Measurements from ENCODE around the gene CDH2.

CDH2 gene

DNA sequence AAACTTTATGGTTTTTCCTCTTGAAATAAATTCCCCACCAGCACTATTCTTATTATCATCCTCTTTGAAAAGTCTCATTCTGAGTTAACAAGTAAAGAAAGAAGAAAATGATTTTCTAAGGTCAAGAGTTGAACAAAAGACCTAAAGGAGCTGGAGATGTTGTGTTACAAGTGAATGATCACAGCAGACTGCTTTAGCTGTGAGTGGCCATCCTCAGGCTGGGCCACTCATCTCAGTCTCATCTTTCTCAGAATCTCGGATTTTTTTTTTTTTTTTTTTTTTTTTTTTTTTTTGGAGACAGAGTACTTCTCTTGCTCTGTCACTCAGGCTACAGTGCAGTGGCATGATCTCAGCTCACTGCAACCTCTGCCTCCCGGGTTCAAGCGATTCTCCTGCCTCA lies 133.3 kb downstream of the CDH2 start:
- DNase-seq (ENCODE audit: low spot score) = no peak

- no peak for DNase-seq (ENCODE audit: low spot score)
These were observed 135.6 kb downstream of the CDH2 start for GRCh38 chr18:28041366-28041765.

- DNase-seq (ENCODE audit: low spot score) = no peak
These were observed 136.2 kb downstream of the CDH2 start for GRCh38 chr18:28040716-28041115.

DNA sequence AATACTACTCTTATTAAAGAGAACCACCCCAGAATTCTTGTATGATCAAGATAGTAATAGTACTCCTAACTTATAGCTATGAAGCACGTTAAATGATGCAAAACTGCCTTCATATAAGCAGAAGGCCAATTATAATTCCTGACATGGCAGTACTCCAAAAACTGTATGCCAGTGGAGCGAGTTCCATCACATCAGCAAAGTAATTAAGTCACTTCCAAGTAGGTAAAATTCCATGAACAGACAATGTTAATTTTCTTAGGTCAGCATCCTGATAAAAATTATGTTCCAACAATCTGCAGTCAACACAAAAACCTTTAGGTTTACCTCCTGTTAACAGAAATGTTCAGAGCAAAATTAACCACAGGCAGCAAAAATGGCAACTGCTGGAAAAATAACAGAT lies 136.7 kb downstream of the CDH2 start:
- DNase-seq (ENCODE audit: low spot score) = no peak

DNA sequence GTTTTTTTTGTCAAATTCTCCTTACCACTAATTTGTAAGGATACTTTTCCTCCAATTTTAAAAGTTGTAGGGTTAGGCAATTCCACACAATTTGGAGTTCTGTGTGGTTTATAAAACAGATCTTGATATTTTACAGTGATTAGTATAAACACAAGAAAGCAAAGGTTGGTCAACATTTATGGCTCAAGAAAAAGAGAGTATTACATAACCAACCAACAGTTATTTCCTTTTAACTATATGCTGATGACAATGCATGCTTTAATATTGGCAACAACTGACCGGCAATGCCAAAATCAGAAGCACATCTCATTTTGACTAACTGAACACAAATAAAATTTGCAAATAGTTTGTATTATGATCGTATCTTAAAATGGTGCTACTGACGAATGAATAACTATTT lies 137.2 kb downstream of the CDH2 start:
- no peak for DNase-seq (ENCODE audit: low spot score)

- DNase-seq (ENCODE audit: low spot score) = no peak
These were observed 137.9 kb downstream of the CDH2 start for GRCh38 chr18:28039078-28039477.

DNA sequence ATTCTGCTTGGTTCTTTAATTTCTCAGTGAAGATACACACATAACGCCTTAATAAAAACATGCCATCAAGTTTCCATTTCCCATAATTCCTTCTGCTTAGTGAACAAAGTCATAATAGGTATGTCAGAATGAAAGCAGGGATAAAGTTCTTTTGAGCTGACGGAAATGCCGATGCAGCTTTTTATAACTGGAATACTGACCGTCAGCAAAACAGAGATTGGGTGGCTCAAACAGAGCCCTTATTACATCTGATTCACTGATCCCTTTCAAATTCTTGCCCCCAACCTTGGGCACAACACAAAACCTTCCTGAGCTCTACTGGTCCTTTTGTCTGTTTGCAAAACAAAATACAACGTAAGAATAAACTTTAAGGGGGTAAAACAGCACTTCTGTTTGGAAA lies 140.4 kb downstream of the CDH2 start:
- DNase-seq (ENCODE audit: low spot score) = no peak

DNA sequence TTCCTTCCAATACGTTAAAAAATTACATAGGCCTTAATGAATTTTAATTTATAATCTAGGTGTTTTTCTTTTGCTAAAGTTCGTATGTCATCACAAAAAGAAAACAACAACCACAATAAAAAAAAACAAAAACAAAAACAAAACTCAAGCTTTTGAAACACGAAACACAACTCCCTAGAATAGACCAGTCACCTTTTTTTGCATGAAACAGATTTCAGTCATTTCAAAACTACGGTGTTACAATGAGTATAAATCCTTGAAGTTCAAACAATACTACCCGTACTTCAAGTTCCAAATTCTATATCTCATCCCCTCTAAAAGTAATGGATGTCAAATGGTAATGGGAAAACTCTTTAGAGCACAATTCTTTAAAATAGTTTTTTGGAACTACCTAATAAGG lies 142.4 kb downstream of the CDH2 start:
- DNase-seq (ENCODE audit: low spot score) = no peak

- no peak for DNase-seq (ENCODE audit: low spot score)
These were observed 144.8 kb downstream of the CDH2 start for GRCh38 chr18:28032177-28032576.

GRCh38 chr18:28030458-28030857 lies 146.5 kb downstream of the CDH2 start:
- no peak for DNase-seq (ENCODE audit: low spot score)

GRCh38 chr18:28027755-28028154 lies 149.2 kb downstream of the CDH2 start:
- DNase-seq (ENCODE audit: low spot score) = no peak

DNA sequence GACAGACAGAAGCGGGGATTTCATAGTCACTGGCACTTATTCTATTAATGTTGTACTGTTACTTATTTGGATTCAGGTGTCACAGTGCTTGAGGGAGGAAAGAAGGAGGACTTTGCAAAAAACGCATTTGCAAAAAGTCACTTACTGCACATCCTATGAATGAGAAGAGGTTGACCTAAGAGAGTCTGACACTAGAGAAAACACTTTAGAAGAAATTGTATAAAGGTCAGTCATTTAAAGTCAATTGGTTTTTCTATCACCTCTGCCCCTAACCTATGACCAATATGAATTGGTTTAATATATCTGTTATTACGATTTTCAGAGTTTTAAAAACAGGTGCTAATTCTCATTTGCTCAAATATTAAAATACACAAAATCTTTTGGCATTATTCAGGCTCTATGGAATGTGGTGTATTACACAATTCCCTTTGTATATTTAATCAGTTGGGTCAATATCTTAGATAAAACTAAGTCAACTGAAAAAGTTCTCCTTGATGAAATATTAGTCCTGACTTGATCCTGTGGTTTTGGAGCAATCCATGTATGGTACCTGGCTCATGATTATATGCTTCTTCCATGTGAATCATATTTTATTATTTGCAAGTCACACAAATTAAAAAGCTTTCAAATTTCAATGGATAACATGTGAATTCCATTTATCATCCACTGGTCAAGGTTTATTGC lies 157.4 kb downstream of the CDH2 start:
- no peak for DNase-seq (ENCODE audit: low spot score)

GRCh38 chr18:28018351-28018750 lies 158.6 kb downstream of the CDH2 start:
- no peak for DNase-seq (ENCODE audit: low spot score)

DNA sequence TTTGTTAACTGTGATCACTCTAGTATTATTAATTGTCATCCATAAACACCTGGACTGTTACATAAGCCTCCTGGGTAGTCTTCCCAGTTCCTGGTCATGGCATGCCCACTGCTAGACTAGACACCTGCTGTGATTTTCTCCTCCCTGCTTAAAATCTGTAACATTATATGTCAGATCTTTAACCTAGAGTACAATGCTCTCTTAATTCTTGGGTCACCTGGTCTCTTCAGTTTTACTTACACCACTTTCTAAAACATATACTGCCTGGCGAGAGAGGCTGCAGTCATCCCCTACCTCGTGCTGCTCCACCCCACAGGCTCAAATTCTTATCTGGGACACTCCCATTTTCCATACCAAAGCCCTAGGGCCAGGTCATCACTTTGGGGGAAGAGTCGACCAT lies 161.3 kb downstream of the CDH2 start:
- no peak for DNase-seq (ENCODE audit: low spot score)

DNA sequence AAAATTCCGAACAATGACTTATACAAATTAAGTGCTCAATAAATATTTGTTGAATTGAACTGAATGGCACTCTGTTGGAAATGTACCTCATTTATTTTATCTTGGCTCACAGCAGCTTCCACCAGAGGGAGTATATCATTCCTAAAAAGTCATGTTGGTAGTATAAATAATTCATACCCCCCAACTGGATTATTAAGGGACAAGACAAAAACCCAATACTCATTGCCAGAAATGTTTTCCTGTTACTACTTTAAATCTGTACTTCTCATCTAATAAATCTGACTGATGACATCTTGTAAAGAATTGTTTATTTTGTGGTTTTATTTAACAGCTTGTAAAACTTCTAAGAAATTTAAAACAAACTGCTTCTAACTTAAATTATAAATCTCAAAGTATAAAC lies 163.9 kb downstream of the CDH2 start:
- DNase-seq (ENCODE audit: low spot score) = no peak

DNA sequence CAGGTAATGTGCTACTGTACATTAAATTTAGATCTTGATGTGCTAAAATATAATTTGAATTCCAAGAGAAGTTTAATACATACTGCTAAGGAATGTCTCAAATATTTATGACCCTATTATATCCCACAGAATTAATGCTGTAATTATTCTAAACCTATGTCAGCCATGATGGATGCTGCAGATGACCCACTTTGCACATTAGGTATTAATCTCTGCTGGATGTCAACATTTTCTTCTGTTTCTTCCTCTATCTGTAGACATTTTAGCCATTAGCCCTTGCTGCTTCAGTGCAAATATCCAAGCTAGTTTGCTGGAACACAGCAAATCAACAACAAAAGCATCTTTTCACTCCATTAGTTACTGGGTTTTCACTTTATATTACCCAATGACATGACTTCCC lies 164.6 kb downstream of the CDH2 start:
- DNase-seq (ENCODE audit: low spot score) = no peak

GRCh38 chr18:28009589-28009988 lies 167.3 kb downstream of the CDH2 start:
- DNase-seq (ENCODE audit: low spot score) = no peak

- DNase-seq (ENCODE audit: low spot score) = no peak
These were observed 169.1 kb downstream of the CDH2 start for GRCh38 chr18:28007841-28008240.

DNA sequence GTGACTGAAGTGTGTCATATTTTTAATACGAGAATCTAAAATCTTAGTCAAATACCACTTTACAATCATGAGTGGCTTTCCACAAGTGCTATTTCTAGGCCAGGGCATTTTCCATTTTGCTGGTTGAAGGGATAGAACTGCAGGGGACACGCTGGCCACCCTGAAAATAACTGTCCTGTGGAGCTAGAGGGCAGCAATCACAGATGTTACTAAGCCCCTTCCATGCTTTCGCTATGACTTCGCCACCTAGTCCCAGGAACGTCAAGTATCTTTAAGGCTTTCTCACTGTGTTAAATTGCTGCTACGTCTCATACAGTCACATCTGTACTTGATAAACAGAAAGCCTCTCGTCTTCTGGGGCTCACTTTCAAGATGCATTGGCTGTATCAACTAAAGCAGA lies 171.8 kb downstream of the CDH2 start:
- no peak for DNase-seq (ENCODE audit: low spot score)

DNA sequence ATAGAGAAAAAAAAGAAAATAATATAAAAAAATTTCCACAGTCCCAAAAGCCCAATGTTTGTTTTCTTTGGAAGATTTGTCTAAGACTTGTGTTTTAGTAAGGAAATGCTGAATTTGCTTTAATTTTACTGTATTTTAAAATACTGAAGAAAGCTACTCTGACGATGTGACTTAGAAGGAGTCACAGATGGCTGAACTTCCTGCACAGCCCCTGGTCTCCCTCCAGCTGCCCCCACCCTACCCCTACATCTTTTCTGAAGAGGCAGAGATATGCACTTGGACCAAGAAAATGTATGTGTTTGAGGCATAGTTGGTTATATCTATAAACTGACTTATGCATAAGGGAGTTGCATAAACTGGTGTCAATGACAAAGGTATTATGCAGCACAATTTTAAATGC lies 172.3 kb downstream of the CDH2 start:
- no peak for DNase-seq (ENCODE audit: low spot score)

DNA sequence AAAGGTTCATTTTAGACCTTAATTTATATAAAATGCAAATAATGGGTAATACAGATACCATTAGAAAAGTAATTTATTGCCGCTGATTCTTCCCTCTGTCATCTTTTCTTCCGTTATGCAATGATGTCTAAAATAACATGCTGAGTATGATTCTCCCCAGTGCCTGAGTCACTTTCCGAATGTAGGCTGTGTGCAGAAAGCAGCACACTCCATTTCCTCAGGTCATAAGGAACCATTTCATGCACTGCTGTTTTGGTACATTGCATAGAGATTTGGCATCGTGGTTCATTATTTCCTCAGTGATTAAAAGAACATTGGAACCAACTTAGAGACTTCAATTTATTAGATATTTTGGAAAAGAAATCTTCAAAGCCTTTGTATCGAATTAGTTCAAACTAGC lies 173.5 kb downstream of the CDH2 start:
- DNase-seq (ENCODE audit: low spot score) = no peak

DNA sequence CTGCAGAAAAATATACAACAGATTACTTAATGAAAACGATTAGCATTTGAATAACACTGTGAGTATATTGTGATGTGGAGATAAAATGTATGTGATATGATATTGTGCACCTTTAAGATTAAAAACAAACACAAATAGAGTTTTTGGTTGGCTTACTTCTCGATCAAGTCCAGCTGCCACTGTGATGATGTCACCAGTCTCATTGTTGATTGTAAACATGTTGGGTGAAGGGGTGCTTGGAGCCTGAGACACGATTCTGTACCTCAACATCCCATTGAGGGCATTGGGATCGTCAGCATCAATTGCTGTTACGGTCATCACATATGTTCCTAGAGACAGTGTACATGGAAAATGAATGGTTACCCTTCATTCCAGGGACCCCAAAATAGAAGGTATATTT lies 174.1 kb downstream of the CDH2 start:
- DNase-seq (ENCODE audit: low spot score) = no peak

GRCh38 chr18:27996801-27997272 lies 180.1 kb downstream of the CDH2 start:
- no peak for DNase-seq (ENCODE audit: low spot score)

DNA sequence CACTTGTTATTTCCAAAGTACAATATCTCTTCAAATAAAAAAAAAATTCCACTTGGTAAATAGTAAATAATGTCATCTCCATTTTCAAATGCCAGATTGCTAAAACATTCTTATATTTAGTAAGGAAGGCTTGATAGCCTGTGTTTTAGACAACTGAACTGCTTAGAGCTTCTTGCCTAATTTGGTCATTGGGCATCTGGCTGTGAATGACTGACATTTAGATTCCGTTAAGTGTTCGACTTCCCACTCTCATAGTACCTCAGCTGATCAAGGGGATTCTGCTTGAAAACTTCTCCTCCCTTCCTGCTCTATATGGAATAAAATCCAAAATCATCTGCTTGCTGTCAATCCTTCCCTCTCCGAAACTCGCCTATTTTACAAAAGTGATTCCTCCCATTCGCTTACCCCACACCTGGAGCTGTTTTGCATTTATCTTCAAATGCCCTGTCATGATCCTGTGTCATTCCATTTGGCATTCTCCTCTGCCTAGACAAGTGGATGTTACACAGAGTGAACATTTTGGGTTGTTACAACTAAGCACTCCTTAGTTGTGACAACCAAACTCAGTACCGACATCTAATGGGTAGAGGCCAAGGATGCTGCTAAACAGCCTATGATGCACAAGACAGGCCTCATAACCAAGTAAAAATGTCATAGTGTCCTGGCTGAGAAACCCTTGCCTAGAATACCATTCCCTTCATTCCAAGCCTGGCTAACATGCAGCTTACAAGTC lies 181.0 kb downstream of the CDH2 start:
- no peak for DNase-seq (ENCODE audit: low spot score)
